MCF 10A (cell line): ENCODE results near the gene CACNA1D. TPM values are rescaled to one million over a fixed set of nuclear protein-coding genes. Genes with fewer than 3 reads are reported as not detected.

ENCODE experiments used
- BruUV-seq: library from RNA; stranded (reverse); fragments of 400-500 nt; replicated peaks from 2 replicates; lab custom pipeline; 2021; lab: Mats Ljungman, UMichigan
- CTCF ChIA-PET: fragments of 300-600 bp; sonication (Branson Sonifier 250); formaldehyde crosslinking; extraction: SDS; loops from one replicate; lab custom pipeline; 2021; ENCODE audit warnings: antibody characterized with exemption, inconsistent platforms; lab: Yijun Ruan, JAX
- POLR2A ChIA-PET: fragments of 300-600, 350-650 bp; sonication (Branson Sonifier 250); formaldehyde crosslinking; extraction: SDS; loops from one replicate; lab custom pipeline; 2020; ENCODE audit warnings: antibody characterized with exemption, inconsistent platforms; lab: Yijun Ruan, JAX
- DNase-seq: peaks from one replicate; pipeline ENCODE4 v3.0.0-alpha.2; 2018; ENCODE audit not compliant: unreplicated experiment
- H3K27ac Mint-ChIP-seq: one replicate; pipeline ENCODE4 v1.8.0; 2022; ENCODE audit warnings: mild to moderate bottlenecking, low read depth, mixed read lengths; ENCODE audit not compliant: unreplicated experiment
- H3K27me3 Mint-ChIP-seq: one replicate; pipeline ENCODE4 v1.8.0; 2022; ENCODE audit warnings: mixed read lengths; ENCODE audit not compliant: insufficient read depth, unreplicated experiment
- H3K36me3 Mint-ChIP-seq: one replicate; pipeline ENCODE4 v1.8.0; 2022; ENCODE audit warnings: mild to moderate bottlenecking, moderate library complexity, mixed read lengths; ENCODE audit not compliant: insufficient read depth, unreplicated experiment
- H3K4me1 Mint-ChIP-seq: one replicate; pipeline ENCODE4 v1.8.0; 2022; ENCODE audit warnings: mixed read lengths; ENCODE audit not compliant: insufficient read depth, unreplicated experiment
- H3K4me3 Mint-ChIP-seq: one replicate; pipeline ENCODE4 v1.8.0; 2022; ENCODE audit warnings: mild to moderate bottlenecking, moderate library complexity, mixed read lengths; ENCODE audit not compliant: unreplicated experiment
- H3K9me3 Mint-ChIP-seq: one replicate; pipeline ENCODE4 v1.8.0; 2022; ENCODE audit warnings: mixed read lengths; ENCODE audit not compliant: unreplicated experiment
- intact Hi-C: fragments of 100-400 bp; cut with micrococcal nuclease; formaldehyde crosslinking; loops from 2 replicates; pipeline ENCODE4 v1.14.1; 2022
- total RNA-seq: library from RNA; stranded (reverse); gene quantifications from 2 replicates; pipeline ENCODE4 v1.2.3, GENCODE V29; 2022
- TF ChIP-seq, protein P1 (sequence below): fragments of 200-600 bp; IDR thresholded peaks from one replicate; pipeline ENCODE4 v1.8.0; 2022; ENCODE audit warnings: antibody characterized with exemption, mild to moderate bottlenecking; ENCODE audit not compliant: unreplicated experiment

The CACNA1D gene
- total RNA-seq, 1 experiment from 2014 or later, result 0.26 TPM

DNA sequence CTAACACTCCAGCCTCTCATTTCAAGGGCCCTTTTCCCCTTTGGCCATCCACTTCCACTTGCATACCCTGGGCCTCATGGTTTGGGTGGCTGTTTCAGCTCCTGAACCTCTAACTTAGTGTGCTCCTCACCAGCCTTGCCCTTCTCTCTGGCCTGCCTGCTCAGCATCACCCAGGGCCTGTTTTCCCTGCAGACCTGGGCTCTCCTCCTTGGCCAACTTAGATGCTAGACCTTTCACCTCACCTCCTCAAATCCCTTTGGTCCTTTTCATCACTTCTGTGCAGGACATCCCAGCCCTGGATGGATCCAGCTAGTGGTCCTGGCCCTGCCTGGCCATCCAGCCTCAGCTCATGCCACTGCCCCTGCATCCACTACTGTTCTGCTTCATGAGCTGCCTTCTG is 95.4 kb downstream of the CACNA1D start:
- intact Hi-C loops, result no loop called here
- H3K4me1 Mint-ChIP-seq, result no peaks in the 10 kb centered on the region
- BruUV-seq, result no TSS peak
- peaks cover 24% of the 10 kb centered on the region for H3K27me3 Mint-ChIP-seq
- DNase-seq, result no peak
- TF ChIP-seq, protein P1, sequence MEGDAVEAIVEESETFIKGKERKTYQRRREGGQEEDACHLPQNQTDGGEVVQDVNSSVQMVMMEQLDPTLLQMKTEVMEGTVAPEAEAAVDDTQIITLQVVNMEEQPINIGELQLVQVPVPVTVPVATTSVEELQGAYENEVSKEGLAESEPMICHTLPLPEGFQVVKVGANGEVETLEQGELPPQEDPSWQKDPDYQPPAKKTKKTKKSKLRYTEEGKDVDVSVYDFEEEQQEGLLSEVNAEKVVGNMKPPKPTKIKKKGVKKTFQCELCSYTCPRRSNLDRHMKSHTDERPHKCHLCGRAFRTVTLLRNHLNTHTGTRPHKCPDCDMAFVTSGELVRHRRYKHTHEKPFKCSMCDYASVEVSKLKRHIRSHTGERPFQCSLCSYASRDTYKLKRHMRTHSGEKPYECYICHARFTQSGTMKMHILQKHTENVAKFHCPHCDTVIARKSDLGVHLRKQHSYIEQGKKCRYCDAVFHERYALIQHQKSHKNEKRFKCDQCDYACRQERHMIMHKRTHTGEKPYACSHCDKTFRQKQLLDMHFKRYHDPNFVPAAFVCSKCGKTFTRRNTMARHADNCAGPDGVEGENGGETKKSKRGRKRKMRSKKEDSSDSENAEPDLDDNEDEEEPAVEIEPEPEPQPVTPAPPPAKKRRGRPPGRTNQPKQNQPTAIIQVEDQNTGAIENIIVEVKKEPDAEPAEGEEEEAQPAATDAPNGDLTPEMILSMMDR, result no peak
- CTCF ChIA-PET, result interaction anchor here (0.6 kb wide), 1 partner anchor 121 kb away, joined by 4 read pairs; no protein-coding TSS in a partner anchor
- POLR2A ChIA-PET, result no interaction called here
- H3K9me3 Mint-ChIP-seq, result no peaks in the 10 kb centered on the region
- H3K27ac Mint-ChIP-seq, result no peak overlapping the region
- H3K4me3 Mint-ChIP-seq, result no peak overlapping the region
- no peaks in the 10 kb centered on the region for H3K36me3 Mint-ChIP-seq

DNA sequence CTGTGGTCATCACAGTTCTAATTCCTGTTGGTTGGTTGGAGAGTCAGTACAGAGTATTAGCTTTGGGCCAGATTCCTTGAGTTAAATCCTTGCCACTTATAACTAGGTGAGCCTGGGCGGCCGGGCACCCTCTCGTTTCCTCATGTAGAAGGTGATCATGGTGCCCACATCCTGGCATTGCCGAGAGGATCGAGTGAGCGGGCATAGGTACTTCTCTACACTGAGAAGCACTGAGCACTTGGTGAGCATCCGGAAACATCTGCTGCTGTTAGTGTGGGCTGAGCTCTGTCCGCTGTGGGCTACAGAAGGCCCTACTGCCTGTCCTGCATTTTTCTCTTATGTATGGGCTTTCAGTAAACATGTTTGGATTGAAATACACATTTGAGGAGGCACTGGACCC is 96.2 kb downstream of the CACNA1D start:
- TF ChIP-seq, protein P1, result no peak
- Mint-ChIP-seq H3K4me1 (no peaks in the 10 kb centered on the region), H3K36me3 (no peaks in the 10 kb centered on the region), H3K9me3 (no peaks in the 10 kb centered on the region), H3K27me3 (peaks cover 24% of the 10 kb centered on the region), H3K27ac (no peak overlapping the region), H3K4me3 (no peak overlapping the region)
- DNase-seq, result no peak
- ChIA-PET POLR2A (no interaction called here), CTCF (no interaction called here)
- intact Hi-C loops, result no loop called here
- BruUV-seq, result no TSS peak

- POLR2A ChIA-PET, result interaction anchor here (0.7 kb wide), 1 partner anchor 26 kb away, joined by 3 read pairs; no protein-coding TSS in a partner anchor
- H3K27me3 Mint-ChIP-seq, result peaks cover 20% of the 10 kb centered on the region
- TF ChIP-seq, protein P1, result no peak
- no peak overlapping the region for H3K27ac Mint-ChIP-seq
- DNase-seq, result no peak
- CTCF ChIA-PET, result no interaction called here
- H3K4me3 Mint-ChIP-seq, result no peak overlapping the region
- no TSS peak for BruUV-seq
- intact Hi-C loops, result no loop called here
- no peaks in the 10 kb centered on the region for H3K4me1 Mint-ChIP-seq
- no peaks in the 10 kb centered on the region for H3K36me3 Mint-ChIP-seq
- no peaks in the 10 kb centered on the region for H3K9me3 Mint-ChIP-seq
Measured at GRCh38 chr3:53591646-53592045, 97.2 kb downstream of the CACNA1D start.

DNA sequence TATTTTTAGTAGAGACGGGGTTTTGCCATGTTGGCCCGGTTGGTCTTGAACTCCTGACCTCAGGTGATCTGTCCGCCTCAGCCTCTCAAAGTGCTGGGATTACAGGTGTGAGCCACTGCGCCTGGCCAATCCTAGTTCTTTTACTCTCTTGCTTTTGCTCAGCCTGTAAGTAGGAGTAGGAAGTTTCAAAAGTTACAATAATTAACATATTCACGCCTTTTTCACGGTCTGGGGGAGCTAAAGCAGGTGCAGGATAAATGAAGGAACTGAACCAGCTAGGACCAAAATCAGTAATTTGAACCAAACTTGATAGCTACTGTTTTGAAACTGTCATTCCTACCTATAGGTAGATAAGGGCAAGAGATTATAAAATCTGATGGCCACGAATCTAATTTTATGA is 98.5 kb downstream of the CACNA1D start:
- Mint-ChIP-seq H3K9me3 (no peaks in the 10 kb centered on the region), H3K4me3 (no peak overlapping the region), H3K4me1 (no peaks in the 10 kb centered on the region), H3K27me3 (peaks cover 12% of the 10 kb centered on the region), H3K36me3 (no peaks in the 10 kb centered on the region), H3K27ac (no peak overlapping the region)
- CTCF ChIA-PET, result no interaction called here
- POLR2A ChIA-PET, result no interaction called here
- no peak for DNase-seq
- TF ChIP-seq, protein P1, result no peak
- BruUV-seq, result no TSS peak
- intact Hi-C loops, result no loop called here
